ENCODE data around the gene URI1. TPM values are rescaled to one million over a fixed set of nuclear protein-coding genes. Genes with fewer than 3 reads are reported as not detected.
"Not testable (repeated sequence)": the region's sequence is repeated elsewhere in the genome, so short reads cannot be mapped to it uniquely, and the experiment has no call there.

Gene URI1
- total RNA-seq, 4 donors from 2014 or later = 19.3 to 68.3 (median 43.6) TPM

- TF ChIP-seq CTCF (IDR thresholded peaks at IDR 0.05) (no peak), POLR2A (IDR thresholded peaks at IDR 0.05) (no peak)
- Histone ChIP-seq H3K36me3 (no peaks in the 10 kb centered on the region), H3K27me3 (no peaks in the 10 kb centered on the region), H3K27ac (no peak overlapping the region), H3K4me1 (peaks cover 10 to 50% (median 24%) of the 10 kb centered on the region in 3 donors), H3K4me3 (no peak overlapping the region), H3K9me3 (no peaks in the 10 kb centered on the region)
- intact Hi-C loops (cut with DNase I) = no loop called here
- WGBS, 2 donors = 85 to 93% methylated on average over 2 of the region's 2 CpGs
- no peak for DNase-seq
Measured at GRCh38 chr19:29962793-29963192, 20.8 kb downstream of the URI1 start.

GRCh38 chr19:29963576-29963975 is 21.5 kb downstream of the URI1 start:
- intact Hi-C loops (cut with DNase I) = no loop called here
- 94% methylated on average over 4 of the region's 4 CpGs for WGBS, 2 donors
- Histone ChIP-seq H3K27me3 (no peaks in the 10 kb centered on the region), H3K36me3 (no peaks in the 10 kb centered on the region), H3K9me3 (no peaks in the 10 kb centered on the region), H3K4me3 (no peak overlapping the region), H3K27ac (no peak overlapping the region), H3K4me1 (peaks cover 10 to 55% (median 26%) of the 10 kb centered on the region in 3 donors)
- TF ChIP-seq CTCF (IDR thresholded peaks at IDR 0.05) = no peak
- TF ChIP-seq POLR2A (IDR thresholded peaks at IDR 0.05) = no peak
- DNase-seq = no peak

GRCh38 chr19:29964171-29964570 is 22.1 kb downstream of the URI1 start:
- intact Hi-C loops (cut with DNase I) = no loop called here
- Histone ChIP-seq H3K9me3 (no peaks in the 10 kb centered on the region), H3K27me3 (no peaks in the 10 kb centered on the region), H3K36me3 (no peaks in the 10 kb centered on the region), H3K27ac (no peak overlapping the region), H3K4me1 (peaks cover 10 to 58% (median 26%) of the 10 kb centered on the region in 3 donors), H3K4me3 (no peak overlapping the region)
- no peak for DNase-seq
- 80 to 98% methylated on average over 3 to 5 of the region's 5 CpGs for WGBS, 2 donors
- TF ChIP-seq CTCF (IDR thresholded peaks at IDR 0.05) = no peak
- no peak for TF ChIP-seq POLR2A (IDR thresholded peaks at IDR 0.05)

- H3K27me3 ChIP-seq = no peaks in the 10 kb centered on the region
- no peak overlapping the region for H3K4me3 ChIP-seq
- H3K27ac ChIP-seq = no peak overlapping the region
- no peak for DNase-seq
- WGBS, 2 donors = 32 to 48% methylated on average over 4 of the region's 4 CpGs
- H3K9me3 ChIP-seq = no peaks in the 10 kb centered on the region
- intact Hi-C loops (cut with DNase I) = no loop called here
- peaks cover 10 to 61% (median 26%) of the 10 kb centered on the region in 3 donors for H3K4me1 ChIP-seq
- TF ChIP-seq CTCF (IDR thresholded peaks at IDR 0.05) (no peak), POLR2A (IDR thresholded peaks at IDR 0.05) (no peak)
- no peaks in the 10 kb centered on the region for H3K36me3 ChIP-seq
Measured at GRCh38 chr19:29965492-29965891, 23.5 kb downstream of the URI1 start.

GRCh38 chr19:29966142-29966541 is 24.1 kb downstream of the URI1 start:
- intact Hi-C loops (cut with DNase I); H3K4me3 ChIP-seq; H3K27ac ChIP-seq; H3K9me3 ChIP-seq; H3K36me3 ChIP-seq; H3K27me3 ChIP-seq; DNase-seq: not testable (repeated sequence)
- H3K4me1 ChIP-seq = peaks cover 10 to 61% (median 26%) of the 10 kb centered on the region in 3 donors
- WGBS, 2 donors = 75 to 90% methylated on average over 3 of the region's 3 CpGs

- Histone ChIP-seq H3K4me1 (peaks cover 10 to 61% (median 26%) of the 10 kb centered on the region in 3 donors), H3K27ac (no peak overlapping the region), H3K36me3 (no peaks in the 10 kb centered on the region), H3K9me3 (no peaks in the 10 kb centered on the region), H3K4me3 (no peak overlapping the region), H3K27me3 (no peaks in the 10 kb centered on the region)
- DNase-seq = no peak
- TF ChIP-seq POLR2A (IDR thresholded peaks at IDR 0.05) (no peak), CTCF (IDR thresholded peaks at IDR 0.05) (peak in 3 of 6 experiments; percentile 9 to 23 (median 23))
- intact Hi-C loops (cut with DNase I) = no loop called here
Measured at GRCh38 chr19:29966588-29967249, 24.7 kb downstream of the URI1 start.
